ENCODE measurements around the gene SHCBP1. TPM values are rescaled to one million over a fixed set of nuclear protein-coding genes. Genes with fewer than 3 reads are reported as not detected.

SHCBP1 gene
- total and polyA plus RNA-seq, 9 of the 15 experiments (the other 6 are each of a cell fraction or from before 2014, with no cell fraction given), result 6.2 to 29.6 (median 19.7) TPM

- H3K4me2 ChIP-seq (ENCODE audit: insufficient read depth, low read length), result peak overlapping the region; percentile 80; the same call in 1 of the 2 replicates
- FAIRE-seq, result no peak
- ChIA-PET POLR2A (interaction anchor here (0.8 to 1.4 kb wide), 2 partner anchors 9 to 15 kb away, joined by 3 read pairs; no protein-coding TSS in a partner anchor), CTCF (ENCODE audit: low intra/inter-chr PET ratio) (no interaction called here)
- no peaks in the 10 kb centered on the region for H3K9me1 ChIP-seq (ENCODE audit: control insufficient read depth, insufficient read depth, low read length)
- H2AFZ ChIP-seq (ENCODE audit: low read depth, low read length), result peak overlapping the region; percentile 94
- peaks cover 3 to 6% of the 10 kb centered on the region in 2 experiments; a peak in 3 of 5 replicates for H3K4me1 ChIP-seq (replicated peaks in 1 of 2; ENCODE audit: control insufficient read depth in 2 of 2, insufficient read depth in 2 of 2, low read length in 2 of 2)
- H3K36me3 ChIP-seq (ENCODE audit: control insufficient read depth, insufficient read depth, low read length), result peaks cover 23% of the 10 kb centered on the region
- no peaks in the 10 kb centered on the region for H3K27me3 ChIP-seq (ENCODE audit: control insufficient read depth in 2 of 2, insufficient read depth in 2 of 2, low read length in 2 of 2)
- peak; percentile 24 for TF ChIP-seq RBM25 (IDR thresholded peaks at IDR 0.05; ENCODE audit: low read depth, low read length, severe bottlenecking)
- TF ChIP-seq, protein P1, sequence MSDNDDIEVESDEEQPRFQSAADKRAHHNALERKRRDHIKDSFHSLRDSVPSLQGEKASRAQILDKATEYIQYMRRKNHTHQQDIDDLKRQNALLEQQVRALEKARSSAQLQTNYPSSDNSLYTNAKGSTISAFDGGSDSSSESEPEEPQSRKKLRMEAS (CRISPR knock-in tag; IDR thresholded peaks at IDR 0.05), result no peak
- no peak for ATAC-seq
- in situ Hi-C loops (cut with MboI) (no loop called here), intact Hi-C loops (cut with micrococcal nuclease) (loop anchor here (2.0 kb wide), 1 partner anchor 65 kb away; no protein-coding TSS in a partner anchor)
- no peaks in the 10 kb centered on the region for H4K20me1 ChIP-seq (replicated peaks; ENCODE audit: control insufficient read depth, insufficient read depth, low read length)
- WGBS (ENCODE audit: insufficient coverage, low coverage, missing lambda C conversion rate), result 84% methylated on average over 7 of the region's 7 CpGs
- no peak for DNase-seq (ENCODE audit: extremely low read depth in 1 of 4, low spot score in 3 of 4)
- BruUV-seq (replicated peaks), result no TSS peak
- no peaks in the 10 kb centered on the region for H3K9me3 ChIP-seq (replicated peaks; ENCODE audit: control insufficient read depth, insufficient read depth, low read depth, low read length)
- peaks cover 27% of the 10 kb centered on the region for H3K79me2 ChIP-seq (ENCODE audit: control insufficient read depth, insufficient read depth, low read length)
- no peak overlapping the region for H3K27ac ChIP-seq (ENCODE audit: extremely low read depth, low read depth, low read length)
- no peak overlapping the region for H3K4me3 ChIP-seq
- H3K9ac ChIP-seq (ENCODE audit: insufficient read depth in 1 of 2, low read depth in 2 of 2, low read length in 2 of 2), result 0 out of 4 replicates have a peak overlapping the region, but pooled peaks of 1 of the 2 experiments have one; percentile 80
These were observed 926 bp upstream of the SHCBP1 start for GRCh38 chr16:46621934-46622676.

Measured in K562 (cell line).